Measurements from ENCODE around the gene MLPH. TPM values are rescaled to one million over a fixed set of nuclear protein-coding genes. Genes with fewer than 3 reads are reported as not detected.

Gene MLPH
- total and polyA plus RNA-seq, 9 of the 15 experiments (the other 6 are each of a cell fraction or from before 2014, with no cell fraction given), result 0.22 TPM; not detected in 8

DNA sequence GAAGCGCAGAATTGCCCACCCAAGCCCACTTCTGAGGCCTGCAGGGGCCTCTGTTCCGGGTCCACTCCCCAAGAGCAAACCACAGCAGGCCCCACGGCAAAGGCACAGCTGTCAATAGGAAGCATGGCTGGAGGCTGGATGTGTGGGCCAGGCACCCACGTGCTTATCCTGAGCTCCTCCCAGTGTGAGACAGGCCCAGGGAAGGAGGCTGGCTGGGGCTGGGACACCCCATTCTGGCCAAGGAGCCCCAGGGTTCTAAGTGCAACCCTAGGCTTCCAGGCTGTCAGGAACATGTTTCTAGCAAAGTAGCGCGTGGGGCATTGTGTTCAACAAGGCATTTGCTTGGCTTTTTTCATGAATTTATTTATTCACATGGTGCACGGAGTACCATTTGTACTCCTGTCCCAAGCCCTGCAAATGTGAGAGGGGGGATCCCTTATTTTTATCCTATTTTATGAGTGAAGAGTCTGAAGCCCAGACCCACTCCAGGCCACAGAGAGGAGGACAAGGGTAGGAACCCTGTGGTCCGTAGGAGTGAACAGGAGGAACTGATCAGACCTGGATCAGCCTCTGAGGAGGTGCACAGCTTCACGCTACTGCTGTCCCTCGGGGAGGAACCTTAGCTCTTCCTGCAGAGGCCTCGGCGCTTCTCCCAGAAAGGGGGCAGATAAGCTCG lies 109.6 kb downstream of the MLPH start:
- H3K9me3 ChIP-seq (replicated peaks; ENCODE audit: control insufficient read depth, insufficient read depth, low read depth, low read length), result no peaks in the 10 kb centered on the region
- TF ChIP-seq NFE2 (IDR thresholded peaks at IDR 0.05; ENCODE audit: low read depth) (no peak), HMG20A (CRISPR knock-in tag; conservative IDR thresholded peaks at IDR 0.05) (no peak), PML (IDR thresholded peaks at IDR 0.05; ENCODE audit: low read length) (no peak)
- TF ChIP-seq, protein P1, sequence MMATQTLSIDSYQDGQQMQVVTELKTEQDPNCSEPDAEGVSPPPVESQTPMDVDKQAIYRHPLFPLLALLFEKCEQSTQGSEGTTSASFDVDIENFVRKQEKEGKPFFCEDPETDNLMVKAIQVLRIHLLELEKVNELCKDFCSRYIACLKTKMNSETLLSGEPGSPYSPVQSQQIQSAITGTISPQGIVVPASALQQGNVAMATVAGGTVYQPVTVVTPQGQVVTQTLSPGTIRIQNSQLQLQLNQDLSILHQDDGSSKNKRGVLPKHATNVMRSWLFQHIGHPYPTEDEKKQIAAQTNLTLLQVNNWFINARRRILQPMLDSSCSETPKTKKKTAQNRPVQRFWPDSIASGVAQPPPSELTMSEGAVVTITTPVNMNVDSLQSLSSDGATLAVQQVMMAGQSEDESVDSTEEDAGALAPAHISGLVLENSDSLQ (IDR thresholded peaks at IDR 0.05), result no peak
- TF ChIP-seq, protein P2, sequence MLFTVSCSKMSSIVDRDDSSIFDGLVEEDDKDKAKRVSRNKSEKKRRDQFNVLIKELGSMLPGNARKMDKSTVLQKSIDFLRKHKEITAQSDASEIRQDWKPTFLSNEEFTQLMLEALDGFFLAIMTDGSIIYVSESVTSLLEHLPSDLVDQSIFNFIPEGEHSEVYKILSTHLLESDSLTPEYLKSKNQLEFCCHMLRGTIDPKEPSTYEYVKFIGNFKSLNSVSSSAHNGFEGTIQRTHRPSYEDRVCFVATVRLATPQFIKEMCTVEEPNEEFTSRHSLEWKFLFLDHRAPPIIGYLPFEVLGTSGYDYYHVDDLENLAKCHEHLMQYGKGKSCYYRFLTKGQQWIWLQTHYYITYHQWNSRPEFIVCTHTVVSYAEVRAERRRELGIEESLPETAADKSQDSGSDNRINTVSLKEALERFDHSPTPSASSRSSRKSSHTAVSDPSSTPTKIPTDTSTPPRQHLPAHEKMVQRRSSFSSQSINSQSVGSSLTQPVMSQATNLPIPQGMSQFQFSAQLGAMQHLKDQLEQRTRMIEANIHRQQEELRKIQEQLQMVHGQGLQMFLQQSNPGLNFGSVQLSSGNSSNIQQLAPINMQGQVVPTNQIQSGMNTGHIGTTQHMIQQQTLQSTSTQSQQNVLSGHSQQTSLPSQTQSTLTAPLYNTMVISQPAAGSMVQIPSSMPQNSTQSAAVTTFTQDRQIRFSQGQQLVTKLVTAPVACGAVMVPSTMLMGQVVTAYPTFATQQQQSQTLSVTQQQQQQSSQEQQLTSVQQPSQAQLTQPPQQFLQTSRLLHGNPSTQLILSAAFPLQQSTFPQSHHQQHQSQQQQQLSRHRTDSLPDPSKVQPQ (CRISPR knock-in tag; IDR thresholded peaks at IDR 0.05; ENCODE audit: borderline replicate concordance), result no peak
- CTCF ChIA-PET (ENCODE audit: low intra/inter-chr PET ratio), result no interaction called here
- H3K9ac ChIP-seq (ENCODE audit: insufficient read depth in 1 of 2, low read depth in 2 of 2, low read length in 2 of 2), result no peak overlapping the region
- no TSS peak for BruUV-seq (replicated peaks)
- intact Hi-C loops (cut with micrococcal nuclease) (no loop called here), in situ Hi-C loops (cut with MboI) (no loop called here)
- POLR2A ChIA-PET, result no interaction called here
- H3K79me2 ChIP-seq (ENCODE audit: control insufficient read depth, insufficient read depth, low read length), result no peaks in the 10 kb centered on the region
- 27% methylated on average over 8 of the region's 13 CpGs for WGBS (ENCODE audit: insufficient coverage, low coverage, missing lambda C conversion rate)
- no peaks in the 10 kb centered on the region for H3K36me3 ChIP-seq (ENCODE audit: control insufficient read depth, insufficient read depth, low read length)
- no peak overlapping the region for H3K27ac ChIP-seq (ENCODE audit: extremely low read depth, low read depth, low read length)
- FAIRE-seq (no peak), DNase-seq (ENCODE audit: extremely low read depth in 1 of 4, low spot score in 3 of 4) (no peak), ATAC-seq (peak; percentile 36; the same call in 2 of the 3 replicates)
- H3K4me2 ChIP-seq (ENCODE audit: insufficient read depth, low read length), result no peak overlapping the region
- peaks cover 0 to 4% of the 10 kb centered on the region in 2 experiments; a peak in 1 of 5 replicates for H3K4me1 ChIP-seq (replicated peaks in 1 of 2; ENCODE audit: control insufficient read depth in 2 of 2, insufficient read depth in 2 of 2, low read length in 2 of 2)
- H2AFZ ChIP-seq (ENCODE audit: low read depth, low read length), result peak overlapping the region; percentile 1; the same call in 1 of the 2 replicates
- no peaks in the 10 kb centered on the region for H3K9me1 ChIP-seq (ENCODE audit: control insufficient read depth, insufficient read depth, low read length)
- peaks cover 22 to 76% of the 10 kb centered on the region in 2 experiments; a peak in 4 of 5 replicates for H3K27me3 ChIP-seq (ENCODE audit: control insufficient read depth in 2 of 2, insufficient read depth in 2 of 2, low read length in 2 of 2)
- peaks cover 6% of the 10 kb centered on the region; the same call in 1 of the 2 replicates for H4K20me1 ChIP-seq (replicated peaks; ENCODE audit: control insufficient read depth, insufficient read depth, low read length)
- no peak overlapping the region for H3K4me3 ChIP-seq

All from K562 (cell line).